Keratinocyte (primary cell): ENCODE measurements around the gene MPP2. TPM values are rescaled to one million over a fixed set of nuclear protein-coding genes. Genes with fewer than 3 reads are reported as not detected.

ENCODE experiments used
- DNase-seq: peaks from one replicate; pipeline ENCODE4 v3.0.0-alpha.2; 2011; ENCODE audit warnings: low read depth, missing footprints, low spot score
- FAIRE-seq: peaks from 2 replicates; lab custom pipeline; 2011; peaks lifted over from hg19 to GRCh38; lab: Jason Lieb, UNC
- H2AFZ ChIP-seq: 2 replicates; pipeline ENCODE4 v1.6.0; 2012; ENCODE audit warnings: low read length, control low read depth, inconsistent platforms; ENCODE audit not compliant: control insufficient read depth
- H3K27ac ChIP-seq: 2 replicates; pipeline ENCODE4 v1.5.1; 2011; ENCODE audit warnings: low read length; ENCODE audit not compliant: control insufficient read depth, insufficient read depth
- H3K27me3 ChIP-seq: 3 replicates; pipeline ENCODE4 v1.6.0; 2011; ENCODE audit warnings: low read length; ENCODE audit not compliant: control insufficient read depth, insufficient read depth; ENCODE audit errors: extremely low read depth
- H3K36me3 ChIP-seq, 2 experiments: 2 replicates in 1 of 2; 3 replicates in 1 of 2; pipeline ENCODE4 v1.5.1; 2011; ENCODE audit warnings: low read length in 2 of 2, mild to moderate bottlenecking in 1 of 2; ENCODE audit not compliant: control insufficient read depth in 2 of 2, insufficient read depth in 2 of 2; ENCODE audit errors: extremely low read depth in 1 of 2
- H3K4me1 ChIP-seq: 3 replicates; pipeline ENCODE4 v1.5.1; 2011; ENCODE audit warnings: low read length; ENCODE audit not compliant: control insufficient read depth, insufficient read depth; ENCODE audit errors: extremely low read depth
- H3K4me2 ChIP-seq: 3 replicates; pipeline ENCODE4 v1.6.0; 2011; ENCODE audit warnings: low read depth, low read length; ENCODE audit not compliant: control insufficient read depth, insufficient read depth; ENCODE audit errors: extremely low read depth
- H3K4me3 ChIP-seq, 3 experiments: fragments of 200-600 bp in 1 of 3; sonication (generic) in 1 of 3; 2 replicates in 2 of 3; 3 replicates in 1 of 3; pipeline ENCODE4 v1.5.1; 2011 to 2016; ENCODE audit warnings: low read length in 3 of 3, mild to moderate bottlenecking in 3 of 3, control low read depth in 2 of 3, inconsistent platforms in 1 of 3, low read depth in 1 of 3, mixed read lengths in 1 of 3, mixed run types in 1 of 3, moderate library complexity in 1 of 3; ENCODE audit not compliant: control insufficient read depth in 2 of 3, insufficient read depth in 2 of 3; ENCODE audit errors: extremely low read depth in 1 of 3
- H3K79me2 ChIP-seq: 2 replicates; pipeline ENCODE4 v1.6.0; 2012; ENCODE audit warnings: low read length; ENCODE audit not compliant: control insufficient read depth, insufficient read depth
- H3K9ac ChIP-seq: 3 replicates; pipeline ENCODE4 v1.6.0; 2011; ENCODE audit warnings: low read length; ENCODE audit not compliant: control insufficient read depth, insufficient read depth; ENCODE audit errors: extremely low read depth
- H3K9me1 ChIP-seq: 3 replicates; pipeline ENCODE4 v1.6.0; 2011; ENCODE audit warnings: low read length; ENCODE audit not compliant: control insufficient read depth, insufficient read depth; ENCODE audit errors: extremely low read depth
- H3K9me3 ChIP-seq: 2 replicates; pipeline ENCODE4 v1.5.1; 2012; ENCODE audit warnings: low read depth, low read length; ENCODE audit not compliant: control insufficient read depth
- H4K20me1 ChIP-seq: 3 replicates; pipeline ENCODE4 v1.6.0; 2011; ENCODE audit warnings: low read length; ENCODE audit not compliant: control insufficient read depth, insufficient read depth; ENCODE audit errors: extremely low read depth
- EZH2 ChIP-seq: IDR thresholded peaks from one replicate; pipeline ENCODE4 v1.6.1; 2012; ENCODE audit warnings: inconsistent platforms, mild to moderate bottlenecking, low read length, moderate library complexity
- dilution Hi-C: fragments of 300-500 bp; cut with MboI; formaldehyde crosslinking; loops from one replicate; pipeline ENCODE4 v1.7.0; 2020; ENCODE audit warnings: low sequenced_read_pairs; ENCODE audit not compliant: extremely low pct_ligation_motif_present
- polyA plus RNA-seq, 5 experiments: library from polyadenylated mRNA; depleted of rRNA in 3 of 5; stranded (reverse) in 3 of 5; stranded (forward) in 1 of 5; unstranded in 1 of 5; fragments of >200 nt; gene quantifications; 1 replicate in 1 of 5; 2 replicates in 3 of 5; 3 replicates in 1 of 5; pipeline versions ENCODE4 v1.2.1 to v1.2.3, GENCODE V29; 2011 to 2012; ENCODE audit warnings: missing spikeins in 2 of 5, low read depth in 1 of 5, low replicate concordance in 1 of 5
- TF ChIP-seq, protein P1 (sequence below), 3 experiments: IDR thresholded peaks in 1 of 3; conservative IDR thresholded peaks in 1 of 3; optimal IDR thresholded peaks in 1 of 3; 2 replicates in 2 of 3; 3 replicates in 1 of 3; pipeline versions ENCODE3 to v1.5.1; 2011; ENCODE audit warnings: low read length in 3 of 3, mild to moderate bottlenecking in 3 of 3, moderate library complexity in 2 of 3, control low read depth in 1 of 3, inconsistent platforms in 1 of 3; ENCODE audit not compliant: insufficient read depth in 2 of 3; ENCODE audit errors: extremely low read depth in 1 of 3

Gene MPP2
- polyA plus RNA-seq, 1 donor (not counting 4 experiments of a cell fraction or from before 2014, with no cell fraction given) = 0.12 TPM

DNA sequence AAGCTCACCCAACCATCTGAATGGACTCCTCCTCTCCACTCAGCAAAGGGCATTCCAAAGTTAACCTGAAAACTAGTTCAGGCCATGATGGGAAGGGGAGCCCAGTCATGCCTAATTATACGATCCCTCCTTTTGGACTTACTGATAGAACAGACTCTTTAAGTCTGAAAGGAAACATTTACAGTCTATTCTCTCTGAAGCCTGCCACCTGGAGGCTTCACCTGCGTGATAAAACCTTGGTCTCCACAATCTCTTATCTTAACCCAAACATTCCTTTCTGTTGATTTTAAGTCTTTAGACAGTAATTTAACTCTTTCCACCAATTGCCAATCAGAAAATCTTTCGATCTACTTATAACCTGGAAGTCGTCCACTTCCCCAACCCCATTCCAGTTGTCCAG is 9.0 kb upstream of the MPP2 start:
- H3K27ac ChIP-seq = no peak overlapping the region
- no peaks in the 10 kb centered on the region for H3K9me3 ChIP-seq
- H3K9ac ChIP-seq = no peak overlapping the region
- H4K20me1 ChIP-seq = no peaks in the 10 kb centered on the region
- TF ChIP-seq, protein P1, sequence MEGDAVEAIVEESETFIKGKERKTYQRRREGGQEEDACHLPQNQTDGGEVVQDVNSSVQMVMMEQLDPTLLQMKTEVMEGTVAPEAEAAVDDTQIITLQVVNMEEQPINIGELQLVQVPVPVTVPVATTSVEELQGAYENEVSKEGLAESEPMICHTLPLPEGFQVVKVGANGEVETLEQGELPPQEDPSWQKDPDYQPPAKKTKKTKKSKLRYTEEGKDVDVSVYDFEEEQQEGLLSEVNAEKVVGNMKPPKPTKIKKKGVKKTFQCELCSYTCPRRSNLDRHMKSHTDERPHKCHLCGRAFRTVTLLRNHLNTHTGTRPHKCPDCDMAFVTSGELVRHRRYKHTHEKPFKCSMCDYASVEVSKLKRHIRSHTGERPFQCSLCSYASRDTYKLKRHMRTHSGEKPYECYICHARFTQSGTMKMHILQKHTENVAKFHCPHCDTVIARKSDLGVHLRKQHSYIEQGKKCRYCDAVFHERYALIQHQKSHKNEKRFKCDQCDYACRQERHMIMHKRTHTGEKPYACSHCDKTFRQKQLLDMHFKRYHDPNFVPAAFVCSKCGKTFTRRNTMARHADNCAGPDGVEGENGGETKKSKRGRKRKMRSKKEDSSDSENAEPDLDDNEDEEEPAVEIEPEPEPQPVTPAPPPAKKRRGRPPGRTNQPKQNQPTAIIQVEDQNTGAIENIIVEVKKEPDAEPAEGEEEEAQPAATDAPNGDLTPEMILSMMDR (optimal IDR thresholded peaks at IDR 0.05 in 1 of 3, IDR thresholded peaks at IDR 0.05 in 1 of 3, conservative IDR thresholded peaks at IDR 0.05 in 1 of 3; ENCODE audit: extremely low read depth in 1 of 3, insufficient read depth in 2 of 3, low read length in 3 of 3) = no peak
- dilution Hi-C loops = no loop called here
- H3K4me3 ChIP-seq = no peak overlapping the region
- DNase-seq = no peak
- no peak overlapping the region for H2AFZ ChIP-seq
- no peaks in the 10 kb centered on the region for H3K79me2 ChIP-seq
- no peaks in the 10 kb centered on the region for H3K36me3 ChIP-seq
- no peaks in the 10 kb centered on the region for H3K9me1 ChIP-seq
- H3K27me3 ChIP-seq = peaks cover 24% of the 10 kb centered on the region
- H3K4me1 ChIP-seq = no peaks in the 10 kb centered on the region
- no peak overlapping the region for H3K4me2 ChIP-seq
- peak; percentile 13 for FAIRE-seq

DNA sequence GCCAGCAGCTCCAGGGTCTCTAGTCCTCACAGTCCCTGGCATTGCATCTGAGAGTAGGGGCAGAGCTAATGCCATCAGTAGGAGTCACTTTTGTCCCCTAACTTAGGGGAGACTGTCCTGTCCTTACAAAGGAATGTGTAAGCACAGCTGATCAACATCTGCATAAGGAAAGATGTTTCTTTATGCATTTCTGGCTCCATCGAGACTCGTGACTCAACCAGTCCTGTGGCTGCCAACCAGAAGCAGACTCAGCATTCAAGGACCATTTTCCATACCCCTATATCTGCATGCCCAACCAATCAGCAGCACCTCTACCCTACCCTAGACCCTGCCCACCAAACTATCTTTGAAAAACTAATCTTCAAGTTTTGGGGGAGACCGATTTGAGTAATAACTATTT is 8.2 kb upstream of the MPP2 start:
- H3K9me3 ChIP-seq = no peaks in the 10 kb centered on the region
- DNase-seq = no peak
- no peak overlapping the region for H3K9ac ChIP-seq
- TF ChIP-seq, protein P1 (optimal IDR thresholded peaks at IDR 0.05 in 1 of 3, IDR thresholded peaks at IDR 0.05 in 1 of 3, conservative IDR thresholded peaks at IDR 0.05 in 1 of 3; ENCODE audit: extremely low read depth in 1 of 3, insufficient read depth in 2 of 3, low read length in 3 of 3) = no peak
- TF ChIP-seq EZH2 = no peak
- H3K27ac ChIP-seq = no peak overlapping the region
- no peak overlapping the region for H3K4me2 ChIP-seq
- H3K27me3 ChIP-seq = peaks cover 24% of the 10 kb centered on the region
- no peaks in the 10 kb centered on the region for H3K9me1 ChIP-seq
- no peak overlapping the region for H2AFZ ChIP-seq
- no peaks in the 10 kb centered on the region for H3K79me2 ChIP-seq
- no peaks in the 10 kb centered on the region for H3K36me3 ChIP-seq
- no peak overlapping the region for H3K4me3 ChIP-seq
- H4K20me1 ChIP-seq = no peaks in the 10 kb centered on the region
- dilution Hi-C loops = no loop called here
- no peak for FAIRE-seq
- H3K4me1 ChIP-seq = no peaks in the 10 kb centered on the region
